Neural cell (in vitro differentiated cells): ENCODE data around the gene A1BG. TPM values are rescaled to one million over a fixed set of nuclear protein-coding genes. Genes with fewer than 3 reads are reported as not detected.

ENCODE experiments used
- H2AFZ ChIP-seq: fragments of 200-600, 300-800 bp; sonication (generic), shearing (Covaris generic); 2 replicates; pipeline ENCODE4 v1.6.0; 2014; ENCODE audit warnings: low read depth, mild to moderate bottlenecking, antibody characterized with exemption, low read length, moderate library complexity
- H3F3A ChIP-seq: fragments of 200-600 bp; shearing (Covaris generic); 2 replicates; pipeline ENCODE4 v1.6.1; 2016; ENCODE audit warnings: mild to moderate bottlenecking, moderate library complexity, mixed read lengths, antibody characterized with exemption, low read length; ENCODE audit not compliant: insufficient read depth, poor library complexity, severe bottlenecking
- H3K27ac ChIP-seq: fragments of 200-600, 300-800 bp; sonication (generic), shearing (Covaris generic); 2 replicates; pipeline ENCODE4 v1.5.1; 2014; ENCODE audit warnings: mild to moderate bottlenecking, low read length, moderate library complexity
- H3K27me3 ChIP-seq: fragments of 300-800, 200-600 bp; sonication (generic), shearing (Covaris generic); 2 replicates; pipeline ENCODE4 v1.6.0; 2014; ENCODE audit warnings: mild to moderate bottlenecking, low read depth, low read length, moderate library complexity; ENCODE audit not compliant: insufficient read depth
- H3K36me3 ChIP-seq: fragments of 300-800, 200-600 bp; sonication (generic), shearing (Covaris generic); 2 replicates; pipeline ENCODE4 v1.5.1; 2014; ENCODE audit warnings: mild to moderate bottlenecking, antibody characterized with exemption, low read length, moderate library complexity; ENCODE audit not compliant: insufficient read depth
- H3K4me2 ChIP-seq: fragments of 300-800, 200-600 bp; sonication (generic), shearing (Covaris generic); 2 replicates; pipeline ENCODE4 v1.6.0; 2014; ENCODE audit warnings: mild to moderate bottlenecking, low read length
- H3K4me3 ChIP-seq: fragments of 300-800, 200-600 bp; sonication (generic), shearing (Covaris generic); 2 replicates; pipeline ENCODE4 v1.5.1; 2014; ENCODE audit warnings: mild to moderate bottlenecking, low read length, moderate library complexity
- H3K79me2 ChIP-seq: fragments of 200-600 bp; shearing (Covaris generic); replicated peaks from 2 replicates; pipeline ENCODE4 v1.6.0; 2014; ENCODE audit warnings: mild to moderate bottlenecking, low read length, moderate library complexity; ENCODE audit not compliant: insufficient read depth
- H3K9ac ChIP-seq: fragments of 300-800, 200-600 bp; sonication (generic), shearing (Covaris generic); 2 replicates; pipeline ENCODE4 v1.6.1; 2016; ENCODE audit warnings: mild to moderate bottlenecking, low read length, mixed read lengths
- H3K9me2 ChIP-seq: fragments of 200-600 bp; shearing (Covaris generic); 2 replicates; pipeline ENCODE4 v1.6.1; 2016; ENCODE audit warnings: mild to moderate bottlenecking, low read length, mixed read lengths; ENCODE audit not compliant: insufficient read depth
- H3K9me3 ChIP-seq: fragments of 200-600, 300-800 bp; sonication (generic), shearing (Covaris generic); 2 replicates; pipeline ENCODE4 v1.6.1; 2016; ENCODE audit warnings: mild to moderate bottlenecking, mixed run types, low read length, moderate library complexity, mixed read lengths
- H4K20me1 ChIP-seq: fragments of 200-600 bp; shearing (Covaris generic); 2 replicates; pipeline ENCODE4 v1.6.1; 2016; ENCODE audit warnings: mild to moderate bottlenecking, mixed run types; ENCODE audit not compliant: insufficient read depth
- EP300 ChIP-seq: fragments of 450-650 bp; conservative IDR thresholded peaks from 2 replicates; pipeline ENCODE4 v1.6.1; 2014; ENCODE audit warnings: antibody characterized with exemption, mild to moderate bottlenecking, moderate library complexity; ENCODE audit not compliant: poor library complexity, severe bottlenecking
- EZH2 ChIP-seq: fragments of 200-600, 300-800 bp; shearing (Covaris generic), sonication (generic); IDR thresholded peaks from 2 replicates; pipeline ENCODE4 v1.6.1; 2014; ENCODE audit warnings: antibody characterized with exemption, low read length, borderline replicate concordance, mild to moderate bottlenecking; ENCODE audit not compliant: insufficient read depth, poor library complexity, severe bottlenecking
- MXI1 ChIP-seq: fragments of 450-650 bp; conservative IDR thresholded peaks from 2 replicates; pipeline ENCODE4 v1.6.1; 2014; ENCODE audit warnings: antibody characterized with exemption, mild to moderate bottlenecking; ENCODE audit not compliant: poor library complexity, severe bottlenecking
- POLR2AphosphoS5 ChIP-seq: IDR thresholded peaks from 2 replicates; pipeline ENCODE4 v1.6.1; 2012
- RAD21 ChIP-seq: fragments of 450-650 bp; conservative IDR thresholded peaks from 2 replicates; pipeline ENCODE4 v1.6.1; 2014; ENCODE audit warnings: antibody characterized with exemption, mild to moderate bottlenecking, moderate library complexity
- SMC3 ChIP-seq: fragments of 450-650 bp; conservative IDR thresholded peaks from 2 replicates; pipeline ENCODE4 v1.6.1; 2014; ENCODE audit warnings: antibody characterized with exemption, mild to moderate bottlenecking, moderate library complexity; ENCODE audit not compliant: poor library complexity
- TAF1 ChIP-seq: IDR thresholded peaks from 2 replicates; pipeline ENCODE4 v1.6.1; 2012; ENCODE audit warnings: low read depth
- polyA plus RNA-seq: library from polyadenylated mRNA; depleted of rRNA; stranded (reverse); fragments of >200 nt; gene quantifications from 2 replicates; pipeline ENCODE4 v1.2.3, GENCODE V29; 2014
- TF ChIP-seq, protein P1 (sequence below): IDR thresholded peaks from 2 replicates; pipeline ENCODE4 v1.6.1; 2012; ENCODE audit warnings: borderline replicate concordance
- TF ChIP-seq, protein P2 (sequence below): fragments of 450-650 bp; IDR thresholded peaks from 2 replicates; pipeline ENCODE4 v1.5.1; 2014; ENCODE audit warnings: antibody characterized with exemption, mild to moderate bottlenecking, moderate library complexity; ENCODE audit not compliant: poor library complexity, severe bottlenecking

Gene A1BG
- polyA plus RNA-seq, 1 donor from 2014 or later = 40.0 TPM

DNA sequence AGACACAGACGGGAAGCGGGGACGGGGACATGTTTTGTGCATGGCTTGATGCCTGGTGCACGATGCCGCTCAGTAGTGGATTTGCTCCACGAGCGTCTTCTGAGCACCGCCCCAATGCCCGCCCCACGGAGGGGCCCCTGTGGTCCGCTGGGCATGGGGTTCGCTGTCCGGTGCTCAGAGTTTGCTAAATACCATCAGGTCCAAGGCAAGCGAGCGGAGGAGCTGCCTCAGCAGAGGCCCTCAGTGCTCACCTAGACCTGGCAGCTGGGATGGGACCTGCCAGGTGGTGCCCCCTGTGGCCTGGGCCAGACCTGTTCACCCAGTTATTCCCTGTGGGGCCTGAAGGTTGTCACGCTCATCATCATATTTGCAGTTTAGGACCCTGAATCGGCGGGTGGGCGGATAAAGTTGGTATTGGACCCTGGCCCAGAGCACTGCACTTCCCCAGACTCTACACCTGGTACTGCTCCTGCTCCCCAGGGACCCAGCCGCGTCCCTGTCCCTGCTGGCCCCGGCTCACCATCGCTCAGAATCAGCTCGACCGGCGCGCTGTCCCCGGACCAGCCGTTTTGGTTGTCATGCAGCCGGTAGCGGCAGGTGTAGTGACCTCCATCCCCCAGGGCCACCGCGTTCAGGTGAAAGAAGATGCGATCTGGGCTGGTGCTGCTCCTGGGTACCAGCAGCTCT, 2.3 kb downstream of the A1BG start:
- Histone ChIP-seq H3K9me3 (no peaks in the 10 kb centered on the region), H3K4me2 (no peak overlapping the region), H3K27ac (no peak overlapping the region), H3F3A (no peaks in the 10 kb centered on the region), H3K9me2 (no peaks in the 10 kb centered on the region), H3K4me3 (no peak overlapping the region), H3K27me3 (no peaks in the 10 kb centered on the region), H2AFZ (no peak overlapping the region), H4K20me1 (no peaks in the 10 kb centered on the region), H3K9ac (no peak overlapping the region), H3K79me2 (peaks cover 5% of the 10 kb centered on the region), H3K36me3 (no peaks in the 10 kb centered on the region)
- TF ChIP-seq MXI1 (no peak), RAD21 (no peak), TAF1 (no peak), POLR2AphosphoS5 (no peak), EZH2 (no peak), EP300 (no peak), SMC3 (no peak)
- TF ChIP-seq, protein P1, sequence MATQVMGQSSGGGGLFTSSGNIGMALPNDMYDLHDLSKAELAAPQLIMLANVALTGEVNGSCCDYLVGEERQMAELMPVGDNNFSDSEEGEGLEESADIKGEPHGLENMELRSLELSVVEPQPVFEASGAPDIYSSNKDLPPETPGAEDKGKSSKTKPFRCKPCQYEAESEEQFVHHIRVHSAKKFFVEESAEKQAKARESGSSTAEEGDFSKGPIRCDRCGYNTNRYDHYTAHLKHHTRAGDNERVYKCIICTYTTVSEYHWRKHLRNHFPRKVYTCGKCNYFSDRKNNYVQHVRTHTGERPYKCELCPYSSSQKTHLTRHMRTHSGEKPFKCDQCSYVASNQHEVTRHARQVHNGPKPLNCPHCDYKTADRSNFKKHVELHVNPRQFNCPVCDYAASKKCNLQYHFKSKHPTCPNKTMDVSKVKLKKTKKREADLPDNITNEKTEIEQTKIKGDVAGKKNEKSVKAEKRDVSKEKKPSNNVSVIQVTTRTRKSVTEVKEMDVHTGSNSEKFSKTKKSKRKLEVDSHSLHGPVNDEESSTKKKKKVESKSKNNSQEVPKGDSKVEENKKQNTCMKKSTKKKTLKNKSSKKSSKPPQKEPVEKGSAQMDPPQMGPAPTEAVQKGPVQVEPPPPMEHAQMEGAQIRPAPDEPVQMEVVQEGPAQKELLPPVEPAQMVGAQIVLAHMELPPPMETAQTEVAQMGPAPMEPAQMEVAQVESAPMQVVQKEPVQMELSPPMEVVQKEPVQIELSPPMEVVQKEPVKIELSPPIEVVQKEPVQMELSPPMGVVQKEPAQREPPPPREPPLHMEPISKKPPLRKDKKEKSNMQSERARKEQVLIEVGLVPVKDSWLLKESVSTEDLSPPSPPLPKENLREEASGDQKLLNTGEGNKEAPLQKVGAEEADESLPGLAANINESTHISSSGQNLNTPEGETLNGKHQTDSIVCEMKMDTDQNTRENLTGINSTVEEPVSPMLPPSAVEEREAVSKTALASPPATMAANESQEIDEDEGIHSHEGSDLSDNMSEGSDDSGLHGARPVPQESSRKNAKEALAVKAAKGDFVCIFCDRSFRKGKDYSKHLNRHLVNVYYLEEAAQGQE = no peak
- TF ChIP-seq, protein P2, sequence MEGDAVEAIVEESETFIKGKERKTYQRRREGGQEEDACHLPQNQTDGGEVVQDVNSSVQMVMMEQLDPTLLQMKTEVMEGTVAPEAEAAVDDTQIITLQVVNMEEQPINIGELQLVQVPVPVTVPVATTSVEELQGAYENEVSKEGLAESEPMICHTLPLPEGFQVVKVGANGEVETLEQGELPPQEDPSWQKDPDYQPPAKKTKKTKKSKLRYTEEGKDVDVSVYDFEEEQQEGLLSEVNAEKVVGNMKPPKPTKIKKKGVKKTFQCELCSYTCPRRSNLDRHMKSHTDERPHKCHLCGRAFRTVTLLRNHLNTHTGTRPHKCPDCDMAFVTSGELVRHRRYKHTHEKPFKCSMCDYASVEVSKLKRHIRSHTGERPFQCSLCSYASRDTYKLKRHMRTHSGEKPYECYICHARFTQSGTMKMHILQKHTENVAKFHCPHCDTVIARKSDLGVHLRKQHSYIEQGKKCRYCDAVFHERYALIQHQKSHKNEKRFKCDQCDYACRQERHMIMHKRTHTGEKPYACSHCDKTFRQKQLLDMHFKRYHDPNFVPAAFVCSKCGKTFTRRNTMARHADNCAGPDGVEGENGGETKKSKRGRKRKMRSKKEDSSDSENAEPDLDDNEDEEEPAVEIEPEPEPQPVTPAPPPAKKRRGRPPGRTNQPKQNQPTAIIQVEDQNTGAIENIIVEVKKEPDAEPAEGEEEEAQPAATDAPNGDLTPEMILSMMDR = no peak

GRCh38 chr19:58350001-58350861, 3.1 kb downstream of the A1BG start:
- H3K36me3 ChIP-seq = no peaks in the 10 kb centered on the region
- no peaks in the 10 kb centered on the region for H3K27me3 ChIP-seq
- H3K4me2 ChIP-seq = no peak overlapping the region
- H3K9me3 ChIP-seq = no peaks in the 10 kb centered on the region
- TF ChIP-seq TAF1 = no peak
- TF ChIP-seq, protein P1 = no peak
- TF ChIP-seq MXI1 = no peak
- TF ChIP-seq EP300 = no peak
- TF ChIP-seq EZH2 = no peak
- no peak for TF ChIP-seq RAD21
- no peak for TF ChIP-seq POLR2AphosphoS5
- TF ChIP-seq SMC3 = no peak
- TF ChIP-seq, protein P2 = no peak
- no peaks in the 10 kb centered on the region for H3K9me2 ChIP-seq
- H2AFZ ChIP-seq = no peak overlapping the region
- no peak overlapping the region for H3K27ac ChIP-seq
- no peaks in the 10 kb centered on the region for H3F3A ChIP-seq
- H3K4me3 ChIP-seq = no peak overlapping the region
- peaks cover 5% of the 10 kb centered on the region for H3K79me2 ChIP-seq
- no peaks in the 10 kb centered on the region for H4K20me1 ChIP-seq
- no peak overlapping the region for H3K9ac ChIP-seq
